HG03457 (cell line): ENCODE measurements around the gene LRRC1.

Experiments used
- ATAC-seq: cut with Tn5 transposase; IDR thresholded peaks from one replicate; pipeline ENCODE4 v1.9.1; 2021; ENCODE audit warnings: moderate number of reproducible peaks; ENCODE audit not compliant: unreplicated experiment

The LRRC1 gene

GRCh38 chr6:53813801-53814200 lies 19.0 kb downstream of the LRRC1 start:
- ATAC-seq: no peak

- no peak for ATAC-seq
These were observed 19.5 kb downstream of the LRRC1 start for GRCh38 chr6:53814353-53814752.

- ATAC-seq: no peak
These were observed 20.7 kb downstream of the LRRC1 start for GRCh38 chr6:53815381-53816119.

GRCh38 chr6:53818858-53819609 lies 24.2 kb downstream of the LRRC1 start:
- no peak for ATAC-seq

- ATAC-seq: no peak
These were observed 27.8 kb downstream of the LRRC1 start for GRCh38 chr6:53822401-53823125.

- ATAC-seq: no peak
These were observed 29.9 kb downstream of the LRRC1 start for GRCh38 chr6:53824714-53825113.

GRCh38 chr6:53825532-53826321 lies 30.9 kb downstream of the LRRC1 start:
- ATAC-seq: no peak

- ATAC-seq: no peak
These were observed 32.7 kb downstream of the LRRC1 start for GRCh38 chr6:53827531-53827930.

- no peak for ATAC-seq
These were observed 33.4 kb downstream of the LRRC1 start for GRCh38 chr6:53828215-53828614.

GRCh38 chr6:53828966-53829697 lies 34.3 kb downstream of the LRRC1 start:
- no peak for ATAC-seq

GRCh38 chr6:53829698-53830221 lies 35.0 kb downstream of the LRRC1 start:
- ATAC-seq: no peak

- no peak for ATAC-seq
These were observed 35.6 kb downstream of the LRRC1 start for GRCh38 chr6:53830366-53830765.

GRCh38 chr6:53831081-53831869 lies 36.5 kb downstream of the LRRC1 start:
- ATAC-seq: no peak

GRCh38 chr6:53831936-53832660 lies 37.3 kb downstream of the LRRC1 start:
- ATAC-seq: no peak

- no peak for ATAC-seq
These were observed 38.4 kb downstream of the LRRC1 start for GRCh38 chr6:53833155-53833554.

- ATAC-seq: no peak
These were observed 39.3 kb downstream of the LRRC1 start for GRCh38 chr6:53834132-53834531.

GRCh38 chr6:53837865-53838769 lies 43.3 kb downstream of the LRRC1 start:
- ATAC-seq: no peak

- no peak for ATAC-seq
These were observed 45.2 kb downstream of the LRRC1 start for GRCh38 chr6:53840027-53840426.
